IPS DF 6.9 (cell line): ENCODE data around the gene DEDD2.

Source experiments
- DNase-seq: peaks from one replicate; pipeline ENCODE4 v3.0.0-alpha.2; 2013; ENCODE audit warnings: low read depth, low spot score
- H3K27ac ChIP-seq: one replicate; pipeline ENCODE4 v1.5.1; 2013; ENCODE audit warnings: low read length, control low read depth
- H3K27me3 ChIP-seq: 2 replicates; pipeline ENCODE4 v1.6.1; 2013; ENCODE audit warnings: mild to moderate bottlenecking, low read length; ENCODE audit not compliant: control insufficient read depth, insufficient read depth
- H3K36me3 ChIP-seq: 2 replicates; pipeline ENCODE4 v1.6.1; 2013; ENCODE audit warnings: low read length; ENCODE audit not compliant: control insufficient read depth, insufficient read depth
- H3K4me1 ChIP-seq: 2 replicates; pipeline ENCODE4 v1.6.1; 2013; ENCODE audit warnings: low read length; ENCODE audit not compliant: control insufficient read depth, insufficient read depth
- H3K4me3 ChIP-seq: 2 replicates; pipeline ENCODE4 v1.5.1; 2013; ENCODE audit warnings: mild to moderate bottlenecking, low read length
- H3K9me3 ChIP-seq: 2 replicates; pipeline ENCODE4 v1.6.1; 2013; ENCODE audit warnings: low read length, inconsistent platforms; ENCODE audit not compliant: control insufficient read depth, insufficient read depth
- WGBS: extraction: QIAGEN DNeasy Blood & Tissue Kit; methylation state at CpG from one replicate; pipeline ENCODE4 v1.1.7; 2013; ENCODE audit warnings: mixed read lengths, missing lambda C conversion rate; ENCODE audit not compliant: insufficient read length, insufficient coverage; 5-methylcytosine and 5-hydroxymethylcytosine counted together

DEDD2 gene

GRCh38 chr19:42225718-42226292 lies 8.3 kb upstream of the DEDD2 start:
- Histone ChIP-seq H3K4me1 (no peaks in the 10 kb centered on the region), H3K9me3 (no peaks in the 10 kb centered on the region), H3K27ac (no peak overlapping the region), H3K27me3 (no peaks in the 10 kb centered on the region), H3K36me3 (peaks cover 30% of the 10 kb centered on the region), H3K4me3 (no peak overlapping the region)
- no CpG with 5 or more reads among the region's 33 CpGs for whole genome bisulfite sequencing
- no peak for DNase-seq

- H3K9me3 ChIP-seq = no peaks in the 10 kb centered on the region
- no peak for DNase-seq
- no peaks in the 10 kb centered on the region for H3K4me1 ChIP-seq
- H3K27me3 ChIP-seq = no peaks in the 10 kb centered on the region
- H3K27ac ChIP-seq = no peak overlapping the region
- H3K4me3 ChIP-seq = no peak overlapping the region
- H3K36me3 ChIP-seq = peaks cover 30% of the 10 kb centered on the region
- 100% methylated on average over 1 of the region's 37 CpGs for WGBS
Observed at GRCh38 chr19:42224940-42225717, 7.7 kb upstream of the DEDD2 start.

DNA sequence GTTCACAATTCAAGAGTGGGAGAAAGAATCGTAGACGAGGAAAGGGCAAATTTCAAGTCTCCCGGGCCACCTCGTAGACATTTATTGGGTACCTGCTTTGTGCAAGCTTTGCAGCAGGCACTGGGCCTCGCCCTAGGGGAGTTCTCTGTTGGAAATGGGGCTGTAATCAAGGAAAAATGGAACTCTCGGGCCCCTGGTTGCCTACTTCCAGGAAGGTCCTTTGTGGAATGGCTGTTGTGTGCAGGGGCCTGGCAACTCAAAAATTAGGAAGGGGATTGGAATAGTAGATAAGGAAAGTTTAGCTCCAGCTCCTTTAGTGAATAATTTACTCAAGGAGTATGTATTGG lies 3.2 kb upstream of the DEDD2 start:
- H3K4me3 ChIP-seq = peak overlapping the region; percentile 73; the same call in 1 of the 2 replicates
- DNase-seq = no peak
- no CpG with 5 or more reads among the region's 6 CpGs for WGBS
- no peaks in the 10 kb centered on the region for H3K27me3 ChIP-seq
- 0 out of 2 replicates have a peak, but pooled peaks cover 4% of the 10 kb centered on the region for H3K4me1 ChIP-seq
- peaks cover 17% of the 10 kb centered on the region for H3K36me3 ChIP-seq
- no peaks in the 10 kb centered on the region for H3K9me3 ChIP-seq
- no peak overlapping the region for H3K27ac ChIP-seq

DNA sequence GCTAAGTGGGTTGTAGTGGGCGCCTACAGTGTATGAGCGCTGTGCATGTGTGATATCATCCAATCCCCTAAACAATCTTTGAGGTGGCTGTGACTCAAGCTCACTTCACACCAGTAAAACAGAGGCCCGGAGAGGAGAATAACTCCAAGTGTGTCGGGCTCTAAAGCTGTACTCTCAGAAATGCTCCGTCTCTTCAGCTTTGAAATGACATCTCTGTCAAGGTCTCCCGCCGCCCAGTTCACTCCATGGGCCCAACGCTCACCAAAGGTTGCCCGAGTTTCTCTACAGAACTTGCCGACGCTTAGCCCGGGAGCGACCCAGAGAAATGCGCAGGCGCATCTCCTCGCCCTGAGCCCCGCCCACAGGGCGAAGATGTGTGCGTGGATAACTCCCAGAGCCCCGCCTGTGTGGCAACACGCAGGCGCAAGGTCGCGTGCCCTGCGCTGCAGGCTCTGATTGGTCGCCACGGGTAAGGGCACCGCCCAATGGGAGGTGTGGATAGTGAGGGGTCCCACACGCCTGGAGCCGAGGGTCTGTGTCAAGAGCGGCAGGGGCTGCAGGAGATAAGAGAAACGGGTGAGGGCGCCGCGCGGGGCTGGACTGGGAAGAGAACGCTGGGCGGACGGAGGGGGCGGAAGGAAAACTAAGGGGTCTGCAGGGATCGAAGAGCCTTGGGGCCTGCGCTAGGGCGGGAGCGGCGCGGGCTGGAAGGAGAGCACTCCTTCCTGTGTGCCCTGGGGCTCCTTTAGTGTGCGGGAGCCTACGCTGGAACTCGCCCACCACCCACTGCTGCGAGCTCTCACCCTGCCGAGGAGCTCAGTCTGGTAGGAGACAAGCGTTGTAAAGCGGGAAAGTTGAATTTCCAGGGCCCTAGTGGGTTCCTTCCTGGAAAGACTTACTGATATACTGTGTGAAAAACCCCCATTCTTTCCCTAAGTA lies 2.6 kb upstream of the DEDD2 start, which contains the start of gene ZNF526:
TSS of gene ZNF526 (plus strand) at position 501 of the 939 bp plus-strand sequence. CDS start 4,092 bp downstream, outside the sequence.
- H3K36me3 ChIP-seq = peaks cover 11% of the 10 kb centered on the region
- 0 out of 2 replicates have a peak, but pooled peaks cover 4% of the 10 kb centered on the region for H3K4me1 ChIP-seq
- H3K4me3 ChIP-seq = peak within 1 kb of the TSS; percentile 73
- DNase-seq = peak; percentile 98
- H3K27me3 ChIP-seq = no peaks in the 10 kb centered on the region
- H3K9me3 ChIP-seq = no peaks in the 10 kb centered on the region
- no peak within 1 kb of the TSS for H3K27ac ChIP-seq
- WGBS = no CpG with 5 or more reads among the region's 53 CpGs

DNA sequence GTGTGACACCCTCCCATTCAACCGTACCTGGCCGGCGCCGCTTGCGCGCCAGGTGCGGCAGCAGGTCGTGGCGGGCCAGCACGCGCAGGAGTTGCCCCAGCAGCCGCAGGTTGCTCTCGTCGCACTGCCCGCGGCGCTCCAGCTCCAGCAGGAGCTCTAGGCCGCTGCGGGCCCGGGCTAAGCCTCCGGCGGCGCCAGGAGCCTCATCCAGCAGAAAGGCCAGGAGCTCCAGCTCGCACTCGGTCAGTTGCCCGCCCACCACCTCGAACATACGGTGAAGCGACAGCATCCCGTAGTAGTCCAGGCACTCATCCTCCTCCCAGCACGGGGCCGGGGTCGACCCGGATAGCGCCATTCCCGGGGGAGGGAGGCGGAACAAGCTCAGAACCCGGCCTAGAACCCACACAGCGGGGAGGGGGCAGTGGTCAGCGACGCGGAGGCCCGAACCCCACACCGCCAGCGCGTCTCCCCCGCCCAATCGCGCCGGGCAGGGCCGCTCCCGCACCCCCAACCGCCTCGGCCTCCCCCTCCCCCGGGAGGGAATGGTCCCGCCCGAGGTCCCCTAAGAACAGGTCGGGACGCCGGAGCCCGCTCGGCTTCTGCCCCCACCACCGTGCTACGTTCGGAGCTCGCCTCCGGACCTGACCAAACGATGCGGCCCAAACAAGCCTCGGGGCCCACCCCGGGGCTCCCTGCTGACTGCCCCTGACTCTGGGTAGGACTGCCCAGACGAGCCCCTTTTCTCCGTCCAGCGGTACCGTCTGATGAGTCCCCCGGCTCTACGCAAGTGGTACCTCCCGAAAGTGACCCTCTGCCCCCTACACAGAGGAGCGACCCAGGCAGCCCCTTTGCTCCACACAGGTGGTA lies 591 bp downstream of the DEDD2 start:
- no peak for DNase-seq
- peaks cover 3% of the 10 kb centered on the region; the same call in 1 of the 2 replicates for H3K36me3 ChIP-seq
- H3K27ac ChIP-seq = no peak overlapping the region
- no CpG with 5 or more reads among the region's 79 CpGs for WGBS
- 0 out of 2 replicates have a peak, but pooled peaks cover 4% of the 10 kb centered on the region for H3K4me1 ChIP-seq
- peak overlapping the region; percentile 81 for H3K4me3 ChIP-seq
- H3K27me3 ChIP-seq = no peaks in the 10 kb centered on the region
- no peaks in the 10 kb centered on the region for H3K9me3 ChIP-seq

DNA sequence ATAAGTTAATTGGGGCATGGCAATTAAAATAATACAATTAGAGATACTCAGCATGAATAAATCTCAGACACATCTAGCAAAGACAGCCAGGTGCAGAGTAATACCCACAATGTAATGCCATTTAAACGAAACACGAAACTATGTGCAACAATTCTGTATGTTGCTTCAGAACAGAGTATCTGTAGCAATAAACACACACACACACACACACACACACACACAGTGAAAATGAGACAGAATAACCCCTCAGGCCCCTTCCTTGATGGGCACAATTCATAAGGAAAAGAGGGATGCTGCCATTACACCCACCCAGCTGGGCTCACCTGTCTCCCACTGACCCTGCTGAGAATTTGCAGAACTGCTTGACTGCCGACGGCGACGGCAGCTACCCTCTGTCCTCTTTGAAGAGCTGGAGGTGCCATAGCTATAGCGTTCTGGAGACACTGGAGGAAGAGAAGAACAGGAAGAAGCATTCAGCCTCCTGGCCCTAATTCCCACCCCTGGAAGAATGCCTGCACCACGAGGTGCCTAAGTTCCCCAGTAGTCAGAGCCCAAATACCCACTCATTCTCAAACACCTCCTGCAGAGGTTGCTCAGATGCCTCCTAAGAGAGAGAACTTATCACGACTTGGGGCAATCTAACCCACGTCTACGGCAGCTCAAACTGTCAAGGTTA lies 2.5 kb downstream of the DEDD2 start:
- no peak overlapping the region for H3K4me3 ChIP-seq
- no peaks in the 10 kb centered on the region for H3K27me3 ChIP-seq
- H3K27ac ChIP-seq = no peak overlapping the region
- 0 out of 2 replicates have a peak, but pooled peaks cover 4% of the 10 kb centered on the region for H3K4me1 ChIP-seq
- no CpG with 5 or more reads among the region's 11 CpGs for WGBS
- H3K36me3 ChIP-seq = peaks cover 4% of the 10 kb centered on the region; the same call in 1 of the 2 replicates
- no peaks in the 10 kb centered on the region for H3K9me3 ChIP-seq
- DNase-seq = no peak

GRCh38 chr19:42212886-42213285 lies 4.6 kb downstream of the DEDD2 start:
- Histone ChIP-seq H3K4me3 (no peak overlapping the region), H3K27me3 (no peaks in the 10 kb centered on the region), H3K36me3 (peaks cover 23% of the 10 kb centered on the region), H3K27ac (no peak overlapping the region), H3K9me3 (no peaks in the 10 kb centered on the region), H3K4me1 (0 out of 2 replicates have a peak, but pooled peaks cover 1% of the 10 kb centered on the region)
- WGBS = no CpG with 5 or more reads among the region's 1 CpG
- DNase-seq = no peak

DNA sequence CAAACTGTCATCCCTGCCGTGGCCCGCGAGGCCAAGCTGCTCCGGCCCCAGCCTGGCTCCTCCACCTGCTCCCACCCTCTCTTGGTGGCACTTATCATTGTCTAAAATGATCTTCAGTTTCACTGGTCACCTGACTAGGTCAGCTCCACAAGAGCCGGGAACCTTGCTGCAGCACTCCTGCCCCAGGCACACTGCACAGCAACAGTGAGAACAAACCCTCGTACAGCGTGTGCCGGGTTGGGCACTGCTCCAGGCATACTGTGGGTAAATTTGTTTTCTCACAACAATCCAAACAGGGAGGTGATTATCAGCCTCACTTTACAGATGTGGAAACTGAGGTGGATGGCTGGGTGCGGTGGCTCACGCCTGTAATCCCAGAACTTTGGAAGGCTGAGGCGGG lies 8.9 kb downstream of the DEDD2 start:
- no peak for DNase-seq
- no peak overlapping the region for H3K27ac ChIP-seq
- H3K36me3 ChIP-seq = peaks cover 25% of the 10 kb centered on the region
- H3K27me3 ChIP-seq = no peaks in the 10 kb centered on the region
- no CpG with 5 or more reads among the region's 11 CpGs for WGBS
- H3K9me3 ChIP-seq = no peaks in the 10 kb centered on the region
- no peaks in the 10 kb centered on the region; the same call in 1 of the 2 replicates for H3K4me1 ChIP-seq
- no peak overlapping the region for H3K4me3 ChIP-seq

DNA sequence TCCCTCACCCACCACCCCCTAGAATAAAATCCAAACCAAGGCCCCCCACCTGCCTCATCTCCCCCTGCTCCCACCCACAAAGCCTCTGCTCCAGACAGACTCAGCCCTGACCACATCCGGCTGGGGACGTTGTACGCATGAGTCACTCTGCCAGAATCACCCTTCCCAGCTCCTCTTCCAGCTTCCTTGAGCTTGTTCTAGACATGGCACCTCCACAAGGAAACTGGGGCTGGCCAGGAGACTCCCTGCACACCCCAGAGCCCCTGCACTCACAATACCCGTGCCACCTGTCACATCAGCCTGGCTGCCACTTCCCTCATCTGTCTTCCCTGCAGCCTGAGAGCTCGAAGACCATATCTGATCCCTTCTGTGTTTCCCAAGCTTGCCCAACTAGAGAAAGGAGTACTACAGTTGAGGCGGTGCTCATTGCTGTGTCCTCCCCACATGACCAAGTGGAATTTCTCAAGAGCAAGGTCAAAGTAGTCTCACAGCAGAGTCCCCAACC lies 9.7 kb downstream of the DEDD2 start:
- Histone ChIP-seq H3K27me3 (no peaks in the 10 kb centered on the region), H3K36me3 (peaks cover 26% of the 10 kb centered on the region), H3K27ac (no peak overlapping the region), H3K4me3 (no peak overlapping the region), H3K9me3 (no peaks in the 10 kb centered on the region), H3K4me1 (no peaks in the 10 kb centered on the region; the same call in 1 of the 2 replicates)
- no peak for DNase-seq
- WGBS = no CpG with 5 or more reads among the region's 6 CpGs
